ENCODE results near the gene CENPVL2.

DNA sequence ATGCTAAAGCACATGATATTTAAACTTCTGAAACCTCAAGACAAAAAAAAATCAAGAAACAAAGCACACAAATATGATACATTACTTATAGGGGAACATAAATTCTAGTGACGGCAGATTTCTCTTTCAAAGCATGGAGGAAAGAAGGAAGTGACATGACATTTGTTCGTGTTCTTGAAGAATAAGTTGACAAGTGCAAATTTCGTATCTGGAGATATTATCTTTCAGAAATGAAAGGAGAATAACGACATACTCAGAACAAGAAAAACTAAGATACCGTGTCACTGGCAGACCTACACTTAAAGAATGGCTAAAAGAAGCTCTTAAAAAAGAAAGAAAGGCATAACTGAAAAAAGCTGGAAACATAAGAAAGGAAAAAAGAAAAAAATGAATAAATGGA is 16.6 kb downstream of the CENPVL2 start:
- TF ChIP-seq GATA2 (IDR thresholded peaks at IDR 0.05; ENCODE audit: low read depth, low read length), result no peak
- no peak for TF ChIP-seq GATA3 (IDR thresholded peaks at IDR 0.05; ENCODE audit: low read depth, low read length)
